NCI-H128 (cell line): ENCODE results near the gene FGF10.

Experiments
- DNase-seq: peaks from one replicate; lab custom pipeline; 2025; ENCODE audit not compliant: unreplicated experiment; lab: John Stamatoyannopoulos, UW

FGF10 gene

DNA sequence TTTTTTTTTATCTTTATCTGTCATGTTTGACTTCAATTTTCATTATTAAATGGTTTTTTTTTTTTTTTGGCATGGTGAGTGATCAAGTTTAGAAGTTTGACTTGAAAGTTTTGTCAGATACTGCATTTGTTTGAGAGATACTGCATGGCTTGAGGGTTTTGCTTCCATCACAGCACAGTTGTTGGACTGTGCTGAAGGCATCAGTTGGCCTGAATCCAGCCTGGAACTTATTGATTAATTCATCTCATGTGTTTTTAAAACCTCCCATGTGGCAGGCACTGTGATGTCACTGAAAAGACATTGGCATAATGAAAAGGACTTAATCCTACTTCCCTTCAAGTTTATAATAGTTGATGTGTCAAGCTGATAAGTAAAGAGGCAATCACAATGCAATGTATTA, 128.4 kb downstream of the FGF10 start:
- DNase-seq: no peak

DNA sequence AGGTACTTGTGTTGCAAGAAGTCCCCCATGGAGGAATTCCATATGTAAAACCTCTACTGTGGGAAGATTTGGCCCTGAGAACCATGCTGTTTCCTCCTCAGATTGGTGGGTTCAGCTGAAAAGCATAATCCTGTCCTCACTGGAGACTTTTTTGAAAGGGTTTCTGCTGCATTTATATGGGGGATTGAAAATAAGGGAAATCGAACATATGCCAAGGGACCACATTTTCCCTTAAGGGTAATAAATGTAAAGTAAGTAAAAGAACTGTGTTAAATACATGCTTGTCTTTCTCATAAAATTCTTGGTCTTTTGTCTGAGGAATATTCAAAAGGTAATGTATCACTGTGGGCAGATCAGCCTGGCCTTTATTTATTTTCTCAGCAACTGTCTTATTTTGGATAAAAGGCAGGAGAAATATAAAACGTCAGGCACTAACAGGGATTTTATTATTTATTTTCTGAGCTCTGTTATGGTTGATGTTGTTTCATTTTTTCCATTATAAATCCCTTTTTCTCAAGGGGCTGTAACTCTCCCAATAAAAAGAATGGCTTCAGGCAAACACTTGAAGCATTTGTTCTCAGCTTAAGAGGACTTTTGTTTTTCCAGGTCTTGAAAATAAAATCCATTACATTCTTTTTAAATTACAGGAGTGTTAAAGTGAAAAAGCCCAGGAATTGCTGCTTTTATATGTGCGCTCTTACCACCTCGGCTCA, 131.4 kb downstream of the FGF10 start:
- no peak for DNase-seq

GRCh38 chr5:44257221-44257620, 132.0 kb downstream of the FGF10 start:
- DNase-seq: no peak
